Inferior parietal cortex (tissue), 1 donor: ENCODE data around the gene ARMC6.

Experiments used
- DNase-seq: peaks from one replicate; pipeline ENCODE4 v3.0.0-alpha.2; 2016; ENCODE audit errors: extremely low spot score

Gene ARMC6

DNA sequence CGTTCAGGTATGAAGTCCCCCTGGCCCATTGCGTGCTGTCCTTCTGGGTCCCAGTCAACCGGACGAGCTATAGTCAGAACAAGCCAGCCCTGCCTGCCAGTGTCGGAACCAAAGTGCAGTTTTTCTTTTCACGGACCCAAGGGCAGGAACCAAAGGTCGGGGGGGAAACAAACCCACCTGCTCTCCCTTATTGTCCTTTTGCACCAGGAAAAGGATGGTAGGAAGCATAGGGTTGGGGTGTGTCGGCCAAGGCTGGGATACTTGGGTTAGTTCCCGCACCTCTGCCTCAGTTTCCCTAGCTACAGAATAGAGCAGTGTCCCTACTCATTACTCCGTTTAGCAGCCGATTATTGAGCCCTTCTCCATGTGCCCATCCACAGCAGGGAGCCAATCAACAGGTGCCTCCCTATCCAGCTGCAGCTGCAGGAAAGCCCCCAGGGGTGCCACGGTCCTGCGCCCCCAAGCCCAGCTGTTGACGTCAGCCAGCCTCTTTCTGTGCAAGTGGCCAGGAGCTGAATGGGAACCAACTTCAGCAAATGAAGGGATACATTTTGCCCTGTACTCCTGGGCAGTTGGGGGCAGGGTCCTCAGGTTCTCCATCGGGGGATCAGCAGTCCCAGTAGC, 21.0 kb downstream of the ARMC6 start:
- DNase-seq, result no peak

DNA sequence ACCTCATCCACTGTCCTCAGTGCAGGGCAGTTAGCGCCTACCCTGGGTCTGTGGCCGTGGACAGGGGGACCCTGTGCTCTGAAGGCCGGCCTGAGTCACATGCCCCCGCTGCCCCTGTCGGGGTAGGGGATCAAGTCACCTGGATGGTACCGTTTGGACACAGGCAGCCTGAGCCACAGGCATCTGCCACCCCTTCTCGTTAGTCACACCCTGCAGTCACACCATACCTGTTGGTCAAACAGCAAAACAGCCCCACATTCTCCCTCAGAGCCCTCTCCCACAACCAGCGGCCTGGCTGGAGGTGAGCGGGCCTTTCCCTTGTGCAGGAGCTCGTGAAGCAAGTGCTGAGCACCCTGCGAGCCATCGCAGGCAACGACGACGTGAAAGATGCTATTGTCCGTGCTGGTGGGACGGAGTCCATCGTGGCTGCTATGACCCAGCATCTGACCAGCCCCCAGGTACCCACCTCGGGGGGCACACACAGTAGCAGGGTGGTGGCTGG, 21.6 kb downstream of the ARMC6 start:
- DNase-seq, result no peak

DNA sequence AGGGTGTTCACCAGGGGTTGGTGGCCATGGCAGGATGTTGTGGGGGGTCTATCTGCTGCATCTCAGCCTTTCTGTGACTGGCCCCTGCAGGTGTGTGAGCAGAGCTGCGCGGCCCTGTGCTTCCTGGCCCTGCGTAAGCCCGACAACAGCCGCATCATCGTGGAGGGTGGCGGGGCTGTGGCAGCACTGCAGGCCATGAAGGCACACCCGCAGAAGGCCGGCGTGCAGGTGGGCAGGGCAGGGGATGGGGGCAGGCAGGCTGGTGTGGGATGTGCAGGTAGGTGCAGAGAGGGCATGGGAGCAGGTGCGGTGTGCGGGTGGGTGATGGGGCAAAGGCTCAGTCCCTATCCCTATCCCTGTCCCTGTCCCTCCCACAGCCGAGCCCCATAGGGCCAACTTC, 22.3 kb downstream of the ARMC6 start:
- no peak for DNase-seq

DNA sequence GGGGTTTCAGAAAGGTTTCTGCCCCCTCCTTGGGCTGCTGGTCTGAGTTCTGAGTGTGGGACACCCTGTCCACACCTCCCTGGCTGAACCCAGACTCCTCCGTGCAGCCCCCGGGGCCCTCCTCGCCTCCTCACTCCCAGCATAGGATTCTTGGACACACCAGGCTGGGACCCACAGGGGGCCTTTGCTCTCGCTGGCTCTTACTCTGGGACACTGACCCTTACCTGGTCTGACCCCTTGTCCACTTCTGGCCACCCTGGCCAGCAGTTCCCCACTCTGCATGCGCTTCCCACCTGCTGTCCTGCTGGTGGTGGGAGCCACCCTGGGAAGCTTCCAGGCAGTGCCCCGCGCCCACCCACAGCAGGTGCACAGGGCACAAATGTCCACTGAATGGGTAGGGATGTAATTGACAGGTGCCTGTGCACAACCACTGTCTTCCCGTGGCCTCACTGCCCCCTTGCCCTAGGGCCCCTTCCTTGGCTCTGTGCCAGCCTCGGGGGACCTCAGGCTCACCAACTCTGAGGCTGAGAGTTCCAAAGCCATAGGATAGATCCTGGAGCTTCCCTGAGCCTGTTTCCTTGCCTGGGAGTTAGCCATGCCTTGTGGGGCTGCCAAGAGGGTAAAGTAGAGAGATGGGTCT, 23.4 kb downstream of the ARMC6 start:
- no peak for DNase-seq

DNA sequence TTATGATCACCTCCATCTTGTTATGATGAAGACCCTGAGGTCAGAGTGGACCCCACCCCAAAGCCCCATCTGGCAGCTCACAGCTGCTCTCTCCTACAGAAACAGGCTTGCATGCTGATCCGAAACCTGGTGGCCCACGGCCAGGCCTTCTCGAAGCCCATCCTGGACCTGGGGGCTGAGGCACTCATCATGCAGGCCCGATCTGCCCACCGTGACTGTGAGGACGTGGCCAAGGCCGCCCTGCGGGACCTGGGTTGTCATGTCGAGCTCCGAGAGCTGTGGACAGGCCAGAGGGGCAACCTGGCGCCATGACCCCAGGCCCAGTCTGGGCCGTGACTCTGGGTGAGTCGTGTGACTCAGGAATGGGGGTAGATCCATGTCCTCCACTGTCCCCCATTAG, 23.9 kb downstream of the ARMC6 start:
- no peak for DNase-seq

DNA sequence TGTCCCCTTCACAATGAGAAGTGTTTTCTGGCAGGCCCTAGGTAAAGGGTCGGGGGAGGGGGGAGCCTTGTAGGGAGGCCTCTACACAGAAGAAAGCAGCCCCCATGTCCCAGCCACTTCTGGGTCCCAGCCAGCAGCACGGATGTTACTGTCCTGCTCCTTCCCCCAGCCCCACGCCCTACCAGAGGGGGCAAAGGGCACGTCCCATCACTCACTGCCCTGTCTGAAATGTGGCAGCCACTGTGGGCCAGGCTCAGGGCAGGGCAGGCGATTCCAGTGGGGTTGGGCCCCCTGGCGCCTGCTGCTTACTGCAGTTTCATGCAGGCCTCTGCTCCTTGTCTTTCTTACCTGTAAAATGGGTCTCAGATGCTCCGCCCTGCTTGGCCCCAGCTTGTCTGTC, 24.3 kb downstream of the ARMC6 start:
- no peak for DNase-seq

DNA sequence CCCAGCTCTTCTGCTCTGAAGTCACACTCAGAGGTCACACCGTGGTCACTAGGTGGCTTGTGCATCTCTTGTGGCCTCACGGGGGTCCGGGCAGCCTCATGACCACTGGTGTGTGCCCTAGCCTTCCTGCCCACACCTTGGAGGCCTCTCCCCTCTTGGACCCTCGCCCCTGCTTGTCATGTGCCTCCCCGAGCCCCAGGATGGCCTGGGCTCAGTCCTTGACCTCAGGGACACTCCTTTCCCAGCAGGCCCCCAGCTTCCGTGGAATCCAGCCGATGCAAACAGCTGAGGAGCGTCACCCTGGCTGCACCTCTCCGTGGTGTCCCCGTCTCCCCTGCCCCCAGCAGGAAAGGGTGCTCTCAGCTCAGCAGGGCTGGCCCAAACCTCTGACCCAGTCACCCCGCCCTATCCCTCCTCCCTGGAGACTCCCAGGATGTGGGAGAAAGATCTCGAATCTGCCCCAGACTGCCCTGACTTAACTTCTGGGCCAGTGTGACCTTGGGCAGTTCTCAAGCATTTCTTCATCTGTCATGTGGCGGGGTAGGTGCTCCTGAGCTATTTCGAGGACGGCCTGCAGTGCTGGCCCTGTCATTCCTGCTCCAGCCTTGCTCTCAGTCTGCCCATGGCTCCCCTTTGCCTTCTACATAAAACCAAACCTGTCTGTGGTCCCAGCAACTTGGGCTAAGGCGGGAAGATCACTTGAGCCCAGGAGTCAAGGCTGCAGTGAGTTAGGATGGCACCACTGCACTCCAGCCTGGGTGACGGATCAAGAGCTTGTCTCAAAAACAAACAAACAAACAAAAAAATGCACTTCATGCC, 25.8 kb downstream of the ARMC6 start:
- DNase-seq, result no peak

GRCh38 chr19:19059837-19060611, 26.6 kb downstream of the ARMC6 start:
- no peak for DNase-seq

DNA sequence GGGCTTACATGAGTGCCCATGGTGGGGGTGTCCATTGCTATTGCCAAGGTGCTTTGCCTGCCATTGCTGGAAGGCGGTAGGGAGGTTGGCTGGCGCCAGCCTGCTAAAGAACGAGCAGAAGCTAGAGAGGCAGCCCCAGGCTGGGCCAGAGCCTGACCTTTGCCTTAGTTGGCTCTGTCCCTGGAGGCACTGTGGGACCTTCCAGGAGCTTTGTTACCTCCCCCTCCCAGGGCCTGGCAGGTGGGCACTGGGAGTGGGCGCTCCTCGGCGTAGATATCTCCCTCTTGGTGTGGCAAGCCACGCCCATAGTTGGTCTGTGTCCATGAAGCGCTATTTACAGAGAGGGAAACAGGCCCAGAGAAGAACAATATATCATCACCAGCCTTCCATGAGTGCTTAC, 28.1 kb downstream of the ARMC6 start:
- no peak for DNase-seq

GRCh38 chr19:19062454-19063182, 29.2 kb downstream of the ARMC6 start:
- no peak for DNase-seq

GRCh38 chr19:19063183-19064097, 30.0 kb downstream of the ARMC6 start, which contains the start of gene SLC25A42:
TSS of gene SLC25A42 (plus strand) at chr19:19063994. CDS start at chr19:19096125, 32,131 bp downstream.
- peak; percentile 99 for DNase-seq

DNA sequence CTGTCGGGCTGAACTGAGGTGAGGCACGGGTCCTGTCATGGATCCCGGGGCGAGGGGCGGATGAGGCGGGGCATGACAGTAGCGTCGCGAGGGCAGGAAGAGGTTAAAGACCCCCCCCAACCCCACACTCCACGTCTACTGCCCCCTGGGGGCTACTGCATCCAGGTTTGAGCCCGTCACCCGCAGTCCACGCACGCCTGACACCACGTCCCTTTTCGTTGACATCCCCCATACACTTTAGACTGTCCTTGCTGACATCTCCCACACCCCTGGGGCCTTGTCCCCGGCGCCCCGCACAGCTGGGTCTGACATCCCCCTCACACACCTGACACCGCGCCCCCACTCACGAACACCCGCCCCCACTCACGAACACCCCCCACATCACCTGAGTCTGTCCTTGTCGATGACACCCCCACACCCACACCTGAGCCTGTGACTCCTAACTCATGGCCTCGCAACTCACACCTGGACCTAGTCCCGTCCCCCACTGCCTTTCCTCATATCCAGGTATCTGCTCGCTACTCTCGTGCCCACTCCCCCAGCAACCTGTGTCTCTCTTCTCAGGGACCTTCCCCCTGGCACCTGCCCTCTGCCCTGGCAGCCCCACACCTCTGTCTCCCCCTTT, 30.8 kb downstream of the ARMC6 start:
- no peak for DNase-seq

- no peak for DNase-seq
These were observed 31.7 kb downstream of the ARMC6 start for GRCh38 chr19:19064811-19065745.

DNA sequence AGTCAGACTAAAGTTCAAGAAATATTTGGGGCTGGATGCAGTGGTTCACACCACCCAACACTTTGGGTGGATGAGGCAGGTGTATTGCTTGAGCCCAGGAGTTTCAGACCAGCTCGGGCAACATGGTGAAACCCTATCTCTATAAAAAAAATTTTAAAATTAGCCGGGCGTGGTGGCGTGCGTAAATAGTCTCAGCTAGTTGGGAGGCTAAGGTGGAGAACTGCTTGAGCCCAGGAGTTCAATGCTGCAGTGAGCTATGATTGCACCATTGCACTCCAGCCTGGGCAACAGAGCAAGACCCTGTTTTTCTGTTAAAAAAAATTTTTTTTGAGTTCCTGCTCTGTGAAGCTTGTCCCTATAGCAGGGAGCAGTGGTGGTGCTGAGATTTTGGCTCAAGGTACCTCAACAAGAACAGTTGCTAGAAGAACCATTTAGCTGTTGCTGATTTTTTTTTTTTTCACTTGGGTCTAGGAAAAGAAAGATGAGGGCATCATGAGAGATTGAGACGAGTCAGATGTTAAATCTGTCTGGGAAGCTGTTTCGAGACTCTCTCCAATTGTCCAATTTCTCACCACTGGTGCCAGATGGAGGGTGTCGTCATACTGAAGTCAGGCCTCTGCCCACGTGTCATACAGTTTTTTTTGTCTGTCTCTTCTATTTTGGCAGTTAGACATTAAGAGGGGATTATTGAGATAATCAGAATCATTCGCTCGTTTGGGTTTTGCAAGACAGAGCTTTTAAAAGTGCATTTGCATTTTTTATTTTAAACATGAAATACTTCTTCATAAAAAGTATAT, 34.1 kb downstream of the ARMC6 start:
- no peak for DNase-seq

DNA sequence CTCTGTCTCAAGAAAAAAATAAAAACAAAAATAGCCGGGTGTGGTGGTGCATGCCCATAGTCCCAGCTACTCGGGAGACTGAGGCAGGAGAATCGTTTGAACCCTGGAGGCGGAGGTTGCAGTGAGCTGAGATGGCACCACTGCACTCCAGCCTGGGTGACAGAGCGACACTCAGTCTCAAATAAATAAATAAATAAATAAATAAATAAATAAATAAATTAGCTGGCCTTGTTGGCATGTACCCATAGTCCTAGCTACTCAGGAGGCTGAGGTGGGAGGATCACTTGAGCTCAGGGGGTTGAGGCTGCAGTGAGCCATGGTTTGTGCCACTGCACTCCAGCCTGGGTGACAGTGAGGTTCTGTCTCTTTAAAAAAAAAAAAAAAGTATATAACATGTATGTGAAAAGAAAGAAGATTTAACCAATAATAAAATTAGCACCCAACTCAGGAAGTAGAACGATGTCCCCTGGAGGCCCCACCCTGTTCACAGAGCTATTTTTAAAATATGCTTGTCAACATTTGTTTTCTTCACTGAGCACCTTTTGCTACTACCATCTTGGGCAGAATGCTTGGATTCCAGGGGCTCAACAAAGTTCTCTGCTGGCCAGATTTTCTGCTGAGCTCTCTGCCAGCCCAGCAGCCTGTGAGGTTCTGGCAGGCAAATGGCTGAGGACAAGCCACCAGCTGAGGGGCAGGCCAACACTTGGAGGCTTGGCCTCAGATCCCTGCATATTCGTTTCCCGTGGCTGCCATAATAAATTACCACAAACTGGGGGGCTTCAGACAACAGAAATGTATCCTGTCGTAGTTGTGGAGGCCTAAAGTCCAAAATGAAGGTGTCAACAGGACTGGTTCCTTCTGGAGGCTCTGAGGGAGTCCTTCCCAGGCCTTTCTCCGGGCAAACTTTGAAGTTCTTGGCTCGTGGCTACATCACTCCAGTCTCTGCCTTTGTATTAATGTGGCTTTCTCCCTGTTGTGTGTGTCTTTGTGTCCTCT, 35.6 kb downstream of the ARMC6 start:
- DNase-seq, result no peak

DNA sequence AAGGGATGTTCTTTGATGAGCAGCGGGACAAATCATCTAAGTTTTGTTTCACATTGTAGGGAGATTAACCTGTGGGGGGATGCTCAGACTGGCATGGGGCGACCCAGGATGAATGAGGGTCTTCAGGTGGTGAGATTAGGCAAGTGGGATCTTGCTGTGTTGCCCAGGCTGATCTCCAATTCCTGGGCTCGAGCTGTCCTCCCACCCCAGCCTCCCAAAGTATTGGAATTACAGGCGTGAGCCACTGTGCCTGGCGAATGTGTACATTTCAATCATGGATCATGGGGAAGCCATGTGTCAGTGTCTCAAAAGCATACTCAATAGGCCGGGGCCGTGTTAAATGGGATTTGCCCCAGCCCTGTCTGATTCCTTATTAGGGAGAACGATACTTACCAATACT, 38.5 kb downstream of the ARMC6 start:
- DNase-seq, result no peak
